A549 treated with AZD2906 at 1 μM for 4 hours (cell line): ENCODE results near the gene SELENOT. TPM values are rescaled to one million over a fixed set of nuclear protein-coding genes. Genes with fewer than 3 reads are reported as not detected.

Source experiments
- total RNA-seq: library from RNA; stranded (reverse); fragments of 200-300 nt; extraction: Qiagen RNA extraction; gene quantifications from 5 replicates; pipeline ENCODE4 v1.2.3, GENCODE V29; 2022

The SELENOT gene
- total RNA-seq, result 98.0 to 102 TPM (median 100 TPM) in 5 replicates

GRCh38 chr3:150603153-150603979, at the start of gene SELENOT:
SELENOT (plus strand) TSS chr3:150603321; CDS start chr3:150603363, 42 bp downstream.

Other genes starting within 250 kb of the SELENOT start
- 15.9 to 17.5 TPM (median 17.1 TPM) in 5 replicates for gene TSC22D2, start 195.0 kb upstream of the SELENOT start, total RNA-seq
- gene SERP1, start 56.8 kb upstream of the SELENOT start, total RNA-seq, result 52.0 to 112 TPM (median 99.8 TPM) in 5 replicates
- gene EIF2A, start 56.5 kb upstream of the SELENOT start, total RNA-seq, result 58.5 to 96.4 TPM (median 65.2 TPM) in 5 replicates
- gene ERICH6, start 100.6 kb downstream of the SELENOT start, total RNA-seq, result 0.10 TPM in 1 of 5 replicates, not detected in the others
- gene SIAH2, start 159.8 kb downstream of the SELENOT start, total RNA-seq, result 14.4 to 17.9 TPM (median 17.8 TPM) in 5 replicates